HEK293 (cell line): ENCODE results near the gene NUDT6.
"Not testable (repeated sequence)": the region's sequence is repeated elsewhere in the genome, so short reads cannot be mapped to it uniquely, and the experiment has no call there.

ENCODE experiments used
- CTCF ChIA-PET: fragments of 350-600 bp; formaldehyde crosslinking; extraction: SDS; loops from one replicate; lab custom pipeline; 2021; ENCODE audit warnings: antibody characterized with exemption; lab: Yijun Ruan, JAX
- POLR2A ChIA-PET: fragments of 300-600 bp; formaldehyde crosslinking; extraction: SDS; loops from one replicate; lab custom pipeline; 2020; ENCODE audit warnings: antibody characterized with exemption, inconsistent platforms; lab: Yijun Ruan, JAX
- H3K27ac ChIP-seq: fragments of 200-500 bp; sonication (Bioruptor generic); 2 replicates; pipeline ENCODE4 v1.5.1; 2014; ENCODE audit warnings: low read depth, low read length, control low read depth, inconsistent platforms; ENCODE audit errors: extremely low read depth
- H3K36me3 ChIP-seq, 2 experiments: fragments of 200-500 bp in 1 of 2; sonication (Bioruptor generic) in 1 of 2; 1 replicate in 1 of 2; 2 replicates in 1 of 2; pipeline ENCODE4 v1.5.1; 2014 to 2017; ENCODE audit warnings: inconsistent platforms in 2 of 2, low read length in 2 of 2; ENCODE audit not compliant: control insufficient read depth in 2 of 2, insufficient read depth in 1 of 2
- H3K4me1 ChIP-seq: fragments of 200-500 bp; sonication (Bioruptor generic); 2 replicates; pipeline ENCODE4 v1.5.1; 2014; ENCODE audit warnings: mild to moderate bottlenecking, low read length, inconsistent platforms; ENCODE audit not compliant: control insufficient read depth, insufficient read depth
- H3K4me3 ChIP-seq: 2 replicates; pipeline ENCODE4 v1.5.1; 2011; ENCODE audit warnings: low read depth, mild to moderate bottlenecking, control low read depth, low read length, moderate library complexity
- H3K9me3 ChIP-seq: fragments of 200-500 bp; sonication (Bioruptor generic); 2 replicates; pipeline ENCODE4 v1.5.1; 2014; ENCODE audit warnings: low read depth, low read length, inconsistent platforms; ENCODE audit not compliant: control insufficient read depth, insufficient read depth
- SP3 ChIP-seq: fragments of 450-650 bp; formaldehyde crosslinking; IDR thresholded peaks from 2 replicates; pipeline ENCODE4 v1.5.1; 2016; ENCODE audit warnings: missing biosample characterization, missing genetic modification characterization
- TSHZ1 ChIP-seq: fragments of 450-650 bp; formaldehyde crosslinking; IDR thresholded peaks from 2 replicates; pipeline ENCODE4 v1.5.1; 2016; ENCODE audit warnings: missing biosample characterization, missing genetic modification characterization, borderline replicate concordance
- ZBTB17 ChIP-seq: fragments of 450-650 bp; formaldehyde crosslinking; IDR thresholded peaks from 2 replicates; pipeline ENCODE4 v1.5.1; 2016; ENCODE audit warnings: missing biosample characterization, missing genetic modification characterization
- ZBTB20 ChIP-seq: fragments of 450-650 bp; formaldehyde crosslinking; IDR thresholded peaks from 2 replicates; pipeline ENCODE4 v1.5.1; 2016; ENCODE audit warnings: missing biosample characterization, missing genetic modification characterization
- ZBTB6 ChIP-seq: fragments of 450-650 bp; formaldehyde crosslinking; IDR thresholded peaks from 2 replicates; pipeline ENCODE4 v1.5.1; 2017; ENCODE audit warnings: missing biosample characterization, missing genetic modification characterization
- ZNF148 ChIP-seq: fragments of 450-650 bp; formaldehyde crosslinking; IDR thresholded peaks from 2 replicates; pipeline ENCODE4 v1.5.0; 2017; ENCODE audit warnings: missing biosample characterization, missing genetic modification characterization, borderline replicate concordance
- ZNF223 ChIP-seq: fragments of 450-650 bp; formaldehyde crosslinking; IDR thresholded peaks from 2 replicates; pipeline ENCODE4 v1.5.1; 2016; ENCODE audit warnings: missing biosample characterization, missing genetic modification characterization
- ZNF248 ChIP-seq: fragments of 450-650 bp; formaldehyde crosslinking; IDR thresholded peaks from 2 replicates; pipeline ENCODE4 v1.5.1; 2017; ENCODE audit warnings: missing biosample characterization, missing genetic modification characterization
- ZNF521 ChIP-seq: fragments of 450-650 bp; formaldehyde crosslinking; IDR thresholded peaks from 2 replicates; pipeline ENCODE4 v1.5.1; 2017; ENCODE audit warnings: missing biosample characterization, mild to moderate bottlenecking, missing genetic modification characterization
- ZNF555 ChIP-seq: fragments of 450-650 bp; formaldehyde crosslinking; conservative IDR thresholded peaks from 2 replicates; pipeline ENCODE4 v1.5.1; 2017; ENCODE audit warnings: missing biosample characterization, mild to moderate bottlenecking, missing genetic modification characterization, inconsistent platforms
- ZNF571 ChIP-seq: fragments of 450-650 bp; formaldehyde crosslinking; IDR thresholded peaks from 2 replicates; pipeline ENCODE4 v1.5.0; 2017; ENCODE audit warnings: missing biosample characterization, missing genetic modification characterization
- TF ChIP-seq, protein P1 (sequence below): fragments of 450-650 bp; formaldehyde crosslinking; IDR thresholded peaks from 2 replicates; pipeline ENCODE4 v1.5.1; 2017; ENCODE audit warnings: missing biosample characterization, missing genetic modification characterization

The NUDT6 gene

GRCh38 chr4:122948671-122949070 lies 26.3 kb upstream of the NUDT6 start (continued):
- no peak for TF ChIP-seq ZNF148 (tag by site-specific recombination)
- no peak for TF ChIP-seq SP3 (tag by site-specific recombination)
- no peak for TF ChIP-seq ZBTB17 (tag by site-specific recombination)
- TF ChIP-seq ZBTB6 (tag by site-specific recombination): no peak
- TF ChIP-seq ZNF223: no peak
- TF ChIP-seq, protein P1, sequence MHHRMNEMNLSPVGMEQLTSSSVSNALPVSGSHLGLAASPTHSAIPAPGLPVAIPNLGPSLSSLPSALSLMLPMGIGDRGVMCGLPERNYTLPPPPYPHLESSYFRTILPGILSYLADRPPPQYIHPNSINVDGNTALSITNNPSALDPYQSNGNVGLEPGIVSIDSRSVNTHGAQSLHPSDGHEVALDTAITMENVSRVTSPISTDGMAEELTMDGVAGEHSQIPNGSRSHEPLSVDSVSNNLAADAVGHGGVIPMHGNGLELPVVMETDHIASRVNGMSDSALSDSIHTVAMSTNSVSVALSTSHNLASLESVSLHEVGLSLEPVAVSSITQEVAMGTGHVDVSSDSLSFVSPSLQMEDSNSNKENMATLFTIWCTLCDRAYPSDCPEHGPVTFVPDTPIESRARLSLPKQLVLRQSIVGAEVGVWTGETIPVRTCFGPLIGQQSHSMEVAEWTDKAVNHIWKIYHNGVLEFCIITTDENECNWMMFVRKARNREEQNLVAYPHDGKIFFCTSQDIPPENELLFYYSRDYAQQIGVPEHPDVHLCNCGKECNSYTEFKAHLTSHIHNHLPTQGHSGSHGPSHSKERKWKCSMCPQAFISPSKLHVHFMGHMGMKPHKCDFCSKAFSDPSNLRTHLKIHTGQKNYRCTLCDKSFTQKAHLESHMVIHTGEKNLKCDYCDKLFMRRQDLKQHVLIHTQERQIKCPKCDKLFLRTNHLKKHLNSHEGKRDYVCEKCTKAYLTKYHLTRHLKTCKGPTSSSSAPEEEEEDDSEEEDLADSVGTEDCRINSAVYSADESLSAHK (tag by site-specific recombination): no peak
- no peak for TF ChIP-seq ZNF555 (tag by site-specific recombination)

- TF ChIP-seq ZBTB20 (tag by site-specific recombination) (no peak), TSHZ1 (tag by site-specific recombination) (no peak), ZNF571 (no peak), ZNF248 (tag by site-specific recombination) (no peak), ZNF521 (no peak)
- no peak overlapping the region for H3K27ac ChIP-seq
- peaks cover 0 to 44% of the 10 kb centered on the region in 2 experiments; a peak in 1 of 3 replicates for H3K36me3 ChIP-seq
- no peaks in the 10 kb centered on the region for H3K9me3 ChIP-seq
- POLR2A ChIA-PET: no interaction called here
- no peak overlapping the region for H3K4me3 ChIP-seq
- H3K4me1 ChIP-seq: no peaks in the 10 kb centered on the region
- CTCF ChIA-PET: no interaction called here
Measured at GRCh38 chr4:122946142-122946541, 23.7 kb upstream of the NUDT6 start.

- peaks cover 0 to 35% of the 10 kb centered on the region in 2 experiments; a peak in 1 of 3 replicates for H3K36me3 ChIP-seq
- H3K4me3 ChIP-seq, POLR2A ChIA-PET, H3K4me1 ChIP-seq, CTCF ChIA-PET, H3K9me3 ChIP-seq, H3K27ac ChIP-seq: not testable (repeated sequence)
Measured at GRCh38 chr4:122945136-122945535, 22.7 kb upstream of the NUDT6 start.
